Mesendoderm (in vitro differentiated cells): Measurements from ENCODE around the gene UPK3BL2.
"Not testable (repeated sequence)": the region's sequence is repeated elsewhere in the genome, so short reads cannot be mapped to it uniquely, and the experiment has no call there.

Experiments used
- DNase-seq: peaks from one replicate; pipeline ENCODE4 v3.0.0; 2013
- H2AK5ac ChIP-seq: 2 replicates; pipeline ENCODE4 v1.6.1; 2013; ENCODE audit warnings: low read length, inconsistent platforms
- H2BK120ac ChIP-seq: 2 replicates; pipeline ENCODE4 v1.6.1; 2013; ENCODE audit warnings: low read depth, mild to moderate bottlenecking, low read length, moderate library complexity, mixed read lengths
- H2BK15ac ChIP-seq: replicated peaks from 2 replicates; pipeline ENCODE4 v1.6.1; 2013; ENCODE audit warnings: low read depth, mild to moderate bottlenecking, moderate library complexity
- H2BK5ac ChIP-seq: 2 replicates; pipeline ENCODE4 v1.6.1; 2013; ENCODE audit warnings: low read length, inconsistent platforms
- H3K18ac ChIP-seq: 2 replicates; pipeline ENCODE4 v1.6.1; 2013; ENCODE audit warnings: mild to moderate bottlenecking, low read length, mixed read lengths
- H3K23ac ChIP-seq: one replicate; pipeline ENCODE4 v1.6.1; 2013; ENCODE audit warnings: low read length
- H3K27ac ChIP-seq: 2 replicates; pipeline ENCODE4 v1.5.1; 2013; ENCODE audit warnings: low read depth, mild to moderate bottlenecking, inconsistent platforms, low read length, moderate library complexity
- H3K27me3 ChIP-seq: 2 replicates; pipeline ENCODE4 v1.6.1; 2013; ENCODE audit warnings: low read length, control low read depth, mild to moderate bottlenecking, inconsistent platforms; ENCODE audit not compliant: insufficient read depth, poor library complexity
- H3K36me3 ChIP-seq: 2 replicates; pipeline ENCODE4 v1.6.1; 2013; ENCODE audit warnings: low read length, inconsistent platforms; ENCODE audit not compliant: control insufficient read depth, insufficient read depth
- H3K4ac ChIP-seq: one replicate; pipeline ENCODE4 v1.6.1; 2013; ENCODE audit warnings: low read depth, mild to moderate bottlenecking, low read length, moderate library complexity
- H3K4me1 ChIP-seq: 2 replicates; pipeline ENCODE4 v1.6.1; 2013; ENCODE audit warnings: low read depth, low read length, inconsistent platforms; ENCODE audit not compliant: control insufficient read depth
- H3K4me2 ChIP-seq: 2 replicates; pipeline ENCODE4 v1.6.1; 2013; ENCODE audit warnings: low read length
- H3K4me3 ChIP-seq: 2 replicates; pipeline ENCODE4 v1.5.1; 2013; ENCODE audit warnings: mild to moderate bottlenecking, low read length
- H3K56ac ChIP-seq: one replicate; pipeline ENCODE4 v1.6.1; 2013; ENCODE audit warnings: low read length
- H3K79me1 ChIP-seq: 2 replicates; pipeline ENCODE4 v1.6.1; 2013; ENCODE audit warnings: low read length, inconsistent platforms
- H3K79me2 ChIP-seq: 2 replicates; pipeline ENCODE4 v1.6.1; 2013; ENCODE audit warnings: mild to moderate bottlenecking, low read length; ENCODE audit not compliant: control insufficient read depth, insufficient read depth
- H3K9ac ChIP-seq: 2 replicates; pipeline ENCODE4 v1.6.1; 2013; ENCODE audit warnings: low read length, inconsistent platforms
- H4K5ac ChIP-seq: one replicate; pipeline ENCODE4 v1.6.1; 2013; ENCODE audit warnings: low read length
- H4K8ac ChIP-seq: one replicate; pipeline ENCODE4 v1.6.1; 2013; ENCODE audit warnings: low read depth, mild to moderate bottlenecking, control low read depth, low read length, moderate library complexity
- WGBS: extraction: QIAGEN DNeasy Blood & Tissue Kit; methylation state at CpG from one replicate; pipeline ENCODE4 v1.1.7; 2013; ENCODE audit warnings: low lambda C conversion rate, missing lambda C conversion rate; ENCODE audit not compliant: insufficient coverage; ENCODE audit errors: extremely low coverage; 5-methylcytosine and 5-hydroxymethylcytosine counted together

Gene UPK3BL2

GRCh38 chr7:102577315-102578240, 34.1 kb upstream of the UPK3BL2 start:
- H3K79me1 ChIP-seq, H3K23ac ChIP-seq, DNase-seq, H3K9ac ChIP-seq, H2AK5ac ChIP-seq, H3K18ac ChIP-seq, H3K56ac ChIP-seq, H3K27me3 ChIP-seq, H3K4me3 ChIP-seq, H3K36me3 ChIP-seq, H4K8ac ChIP-seq, H2BK5ac ChIP-seq, H3K27ac ChIP-seq, H2BK120ac ChIP-seq, H3K4me2 ChIP-seq, H3K4me1 ChIP-seq, H3K4ac ChIP-seq, H3K79me2 ChIP-seq, H2BK15ac ChIP-seq, H4K5ac ChIP-seq: not testable (repeated sequence)
- WGBS = no CpG with 5 or more reads among the region's 7 CpGs

GRCh38 chr7:102576363-102576762, 32.9 kb upstream of the UPK3BL2 start:
- not testable (repeated sequence) for H2AK5ac ChIP-seq, H2BK15ac ChIP-seq, H3K56ac ChIP-seq, H2BK5ac ChIP-seq, H3K4me3 ChIP-seq, H3K79me2 ChIP-seq, H3K23ac ChIP-seq, H3K27ac ChIP-seq, H3K79me1 ChIP-seq, H3K27me3 ChIP-seq, H3K4me1 ChIP-seq, H3K18ac ChIP-seq, H3K36me3 ChIP-seq, H3K4me2 ChIP-seq, H3K4ac ChIP-seq, H3K9ac ChIP-seq, H4K8ac ChIP-seq, DNase-seq, H2BK120ac ChIP-seq, H4K5ac ChIP-seq
- WGBS = no CpG with 5 or more reads among the region's 3 CpGs

- DNase-seq, H3K27me3 ChIP-seq, H3K79me2 ChIP-seq, H3K27ac ChIP-seq, H4K5ac ChIP-seq, H3K79me1 ChIP-seq, H3K4me1 ChIP-seq, H3K4me2 ChIP-seq, H3K4me3 ChIP-seq, H4K8ac ChIP-seq, H3K23ac ChIP-seq, H2AK5ac ChIP-seq, H3K18ac ChIP-seq, H3K36me3 ChIP-seq, H3K4ac ChIP-seq, H2BK15ac ChIP-seq, H2BK120ac ChIP-seq, H3K56ac ChIP-seq, H3K9ac ChIP-seq, H2BK5ac ChIP-seq: not testable (repeated sequence)
- WGBS = no CpG with 5 or more reads among the region's 6 CpGs
Measured at GRCh38 chr7:102574607-102575006, 31.1 kb upstream of the UPK3BL2 start.

- H3K27ac ChIP-seq, H3K4ac ChIP-seq, H3K23ac ChIP-seq, H2AK5ac ChIP-seq, H2BK5ac ChIP-seq, H2BK120ac ChIP-seq, H3K79me2 ChIP-seq, H3K79me1 ChIP-seq, H3K18ac ChIP-seq, H4K8ac ChIP-seq, H3K4me1 ChIP-seq, H4K5ac ChIP-seq, H3K36me3 ChIP-seq, H3K27me3 ChIP-seq, H3K4me2 ChIP-seq, H2BK15ac ChIP-seq: not testable (repeated sequence)
- H3K4me3 ChIP-seq = peak within 1 kb of the TSS; percentile 51
- H3K56ac ChIP-seq = peak within 1 kb of the TSS; percentile 88
- DNase-seq = peak; percentile 92
- peak within 1 kb of the TSS; percentile 69 for H3K9ac ChIP-seq
- no CpG with 5 or more reads among the region's 64 CpGs for WGBS
Measured at GRCh38 chr7:102572261-102573239, 29.1 kb upstream of the UPK3BL2 start, which contains the start of gene POLR2J3. Gene POLR2J3 (minus strand): TSS chr7:102572583. CDS start chr7:102572521, 62 bp downstream.

GRCh38 chr7:102568620-102569019, 25.1 kb upstream of the UPK3BL2 start:
- not testable (repeated sequence) for H2BK15ac ChIP-seq, H3K79me2 ChIP-seq, H4K5ac ChIP-seq, H3K4ac ChIP-seq, H3K79me1 ChIP-seq, H3K9ac ChIP-seq, H3K18ac ChIP-seq, H4K8ac ChIP-seq, H3K4me2 ChIP-seq, H3K27me3 ChIP-seq, H3K36me3 ChIP-seq, H3K4me1 ChIP-seq, DNase-seq, H3K27ac ChIP-seq, H3K23ac ChIP-seq, H2BK5ac ChIP-seq, H3K4me3 ChIP-seq, H3K56ac ChIP-seq, H2BK120ac ChIP-seq, H2AK5ac ChIP-seq
- WGBS = no CpG with 5 or more reads among the region's 11 CpGs
